ENCODE results near the gene PDE1C.
"Not testable (repeated sequence)": the region's sequence is repeated elsewhere in the genome, so short reads cannot be mapped to it uniquely, and the experiment has no call there.

The PDE1C gene

GRCh38 chr7:31850066-31850465 is 220.1 kb downstream of the PDE1C start:
- Histone ChIP-seq H3K27me3 (ENCODE audit: insufficient read depth, poor library complexity, severe bottlenecking) (no peaks in the 10 kb centered on the region), H3K4me3 (ENCODE audit: severe bottlenecking) (no peak overlapping the region), H3K4me1 (ENCODE audit: insufficient read depth, poor library complexity, severe bottlenecking) (no peaks in the 10 kb centered on the region), H3K27ac (ENCODE audit: poor library complexity, severe bottlenecking) (no peak overlapping the region), H3K36me3 (ENCODE audit: low read depth) (no peaks in the 10 kb centered on the region), H3K9me3 (ENCODE audit: severe bottlenecking) (no peaks in the 10 kb centered on the region)
- no peak for ATAC-seq (ENCODE audit: low read depth)
- no peak for DNase-seq (ENCODE audit: low spot score)
- TF ChIP-seq CTCF (IDR thresholded peaks at IDR 0.05; ENCODE audit: poor library complexity, severe bottlenecking) = no peak

DNA sequence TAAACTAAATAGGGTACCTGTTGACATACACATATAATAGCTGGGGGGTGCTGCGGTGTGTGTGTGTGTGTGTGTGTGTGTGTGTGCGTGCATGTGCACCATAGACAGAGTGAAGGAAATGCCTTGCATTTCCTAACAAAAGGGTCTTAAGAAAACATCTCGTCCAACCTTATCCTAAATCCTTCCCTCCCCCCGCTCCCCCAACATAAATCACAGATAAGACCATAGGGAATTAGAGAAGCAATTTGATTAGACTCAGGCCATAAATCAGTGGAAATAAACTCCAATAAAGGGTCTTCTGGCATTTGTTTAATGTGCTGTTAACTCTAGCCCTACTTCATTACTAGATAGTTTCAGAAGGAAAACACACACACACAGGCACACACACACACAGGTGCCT is 234.7 kb downstream of the PDE1C start:
- TF ChIP-seq CTCF (IDR thresholded peaks at IDR 0.05; ENCODE audit: poor library complexity, severe bottlenecking) = no peak
- Histone ChIP-seq H3K27ac (ENCODE audit: poor library complexity, severe bottlenecking) (no peak overlapping the region), H3K4me1 (ENCODE audit: insufficient read depth, poor library complexity, severe bottlenecking) (no peaks in the 10 kb centered on the region), H3K27me3 (ENCODE audit: insufficient read depth, poor library complexity, severe bottlenecking) (no peaks in the 10 kb centered on the region), H3K36me3 (ENCODE audit: low read depth) (no peaks in the 10 kb centered on the region), H3K9me3 (ENCODE audit: severe bottlenecking) (no peaks in the 10 kb centered on the region), H3K4me3 (ENCODE audit: severe bottlenecking) (no peak overlapping the region)
- no peak for ATAC-seq (ENCODE audit: low read depth)
- no peak for DNase-seq (ENCODE audit: low spot score)

- H3K36me3 ChIP-seq (ENCODE audit: low read depth); ATAC-seq (ENCODE audit: low read depth); H3K4me1 ChIP-seq (ENCODE audit: insufficient read depth, poor library complexity, severe bottlenecking); H3K4me3 ChIP-seq (ENCODE audit: severe bottlenecking); DNase-seq (ENCODE audit: low spot score); H3K9me3 ChIP-seq (ENCODE audit: severe bottlenecking); H3K27me3 ChIP-seq (ENCODE audit: insufficient read depth, poor library complexity, severe bottlenecking); H3K27ac ChIP-seq (ENCODE audit: poor library complexity, severe bottlenecking): not testable (repeated sequence)
Measured at GRCh38 chr7:31833625-31834024, 236.6 kb downstream of the PDE1C start.

GRCh38 chr7:31828520-31828919 is 241.7 kb downstream of the PDE1C start:
- ATAC-seq (ENCODE audit: low read depth) (no peak), DNase-seq (ENCODE audit: low spot score) (no peak)
- no peak for TF ChIP-seq CTCF (IDR thresholded peaks at IDR 0.05; ENCODE audit: poor library complexity, severe bottlenecking)
- no peaks in the 10 kb centered on the region for H3K27me3 ChIP-seq (ENCODE audit: insufficient read depth, poor library complexity, severe bottlenecking)
- no peaks in the 10 kb centered on the region for H3K36me3 ChIP-seq (ENCODE audit: low read depth)
- H3K4me3 ChIP-seq (ENCODE audit: severe bottlenecking) = no peak overlapping the region
- no peak overlapping the region for H3K27ac ChIP-seq (ENCODE audit: poor library complexity, severe bottlenecking)
- no peaks in the 10 kb centered on the region for H3K4me1 ChIP-seq (ENCODE audit: insufficient read depth, poor library complexity, severe bottlenecking)
- no peaks in the 10 kb centered on the region for H3K9me3 ChIP-seq (ENCODE audit: severe bottlenecking)

DNA sequence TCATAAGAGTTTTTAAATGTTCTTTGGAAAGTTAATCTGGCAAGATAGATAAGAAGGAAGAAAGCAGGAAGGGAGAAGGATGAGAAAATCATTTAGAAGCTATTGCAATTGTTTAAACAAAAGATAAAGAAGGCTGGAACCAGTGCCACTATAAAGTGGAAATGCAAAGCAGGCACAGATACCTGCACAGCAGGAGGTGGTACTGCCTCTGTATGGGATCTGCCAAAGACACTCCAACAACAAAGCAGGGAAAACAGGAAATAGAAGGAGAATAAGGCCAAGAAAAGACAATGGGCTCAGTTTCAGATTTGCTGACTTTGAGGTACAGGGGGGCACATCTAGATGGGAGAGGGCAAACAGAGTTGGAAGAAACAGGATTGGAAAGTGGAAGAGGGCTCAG is 244.6 kb downstream of the PDE1C start:
- no peak for DNase-seq (ENCODE audit: low spot score)
- no peaks in the 10 kb centered on the region for H3K4me1 ChIP-seq (ENCODE audit: insufficient read depth, poor library complexity, severe bottlenecking)
- no peak for TF ChIP-seq CTCF (IDR thresholded peaks at IDR 0.05; ENCODE audit: poor library complexity, severe bottlenecking)
- ATAC-seq (ENCODE audit: low read depth) = no peak
- H3K36me3 ChIP-seq (ENCODE audit: low read depth) = no peaks in the 10 kb centered on the region
- H3K27me3 ChIP-seq (ENCODE audit: insufficient read depth, poor library complexity, severe bottlenecking) = no peaks in the 10 kb centered on the region
- no peaks in the 10 kb centered on the region for H3K9me3 ChIP-seq (ENCODE audit: severe bottlenecking)
- no peak overlapping the region for H3K4me3 ChIP-seq (ENCODE audit: severe bottlenecking)
- no peak overlapping the region for H3K27ac ChIP-seq (ENCODE audit: poor library complexity, severe bottlenecking)

All from RWPE2 (cell line).